Panc1 (cell line): ENCODE results near the gene MINDY4. TPM values are rescaled to one million over a fixed set of nuclear protein-coding genes. Genes with fewer than 3 reads are reported as not detected.

Source experiments
- ATAC-seq: fragments of 200-7000 bp; cut with Tn5 transposase; 2 replicates; pipeline ENCODE4 v1.9.1; 2020; ENCODE audit warnings: mild to moderate bottlenecking, moderate library complexity
- BruUV-seq: library from RNA; stranded (reverse); fragments of 400-500 nt; replicated peaks from 2 replicates; lab custom pipeline; 2021; lab: Mats Ljungman, UMichigan
- CTCF ChIA-PET: fragments of 300-600 bp; sonication (Branson Sonifier 250); formaldehyde crosslinking; loops from one replicate; lab custom pipeline; 2022; ENCODE audit warnings: antibody characterized with exemption; lab: Charles Lee
- POLR2A ChIA-PET: fragments of 300-600 bp; sonication (Branson Sonifier 250); formaldehyde crosslinking; loops from one replicate; lab custom pipeline; 2022; ENCODE audit warnings: antibody characterized with exemption; lab: Charles Lee
- DNase-seq: peaks from one replicate; pipeline ENCODE4 v3.0.0-alpha.2; 2010; ENCODE audit warnings: low read depth, low spot score
- H3K27ac ChIP-seq: 2 replicates; pipeline ENCODE4 v1.5.1; 2011; ENCODE audit warnings: mild to moderate bottlenecking, low read length, inconsistent platforms
- H3K27me3 ChIP-seq: fragments of 200-500 bp; sonication (Bioruptor generic); 2 replicates; pipeline ENCODE4 v1.6.0; 2014; ENCODE audit warnings: low read length, inconsistent platforms; ENCODE audit not compliant: control insufficient read depth, insufficient read depth
- H3K36me3 ChIP-seq: fragments of 200-500 bp; sonication (Bioruptor generic); 2 replicates; pipeline ENCODE4 v1.5.1; 2014; ENCODE audit warnings: inconsistent platforms, mild to moderate bottlenecking, low read length, moderate library complexity; ENCODE audit not compliant: control insufficient read depth, insufficient read depth
- H3K4me1 ChIP-seq: 2 replicates; pipeline ENCODE4 v1.5.1; 2011; ENCODE audit warnings: inconsistent platforms, mild to moderate bottlenecking, low read length, moderate library complexity; ENCODE audit not compliant: control insufficient read depth, insufficient read depth
- H3K4me3 ChIP-seq, 2 experiments: 2 replicates each; pipeline ENCODE4 v1.5.1; 2011 to 2012; ENCODE audit warnings: low read depth in 2 of 2, low read length in 2 of 2, mild to moderate bottlenecking in 2 of 2, inconsistent platforms in 1 of 2, moderate library complexity in 1 of 2
- H3K9me3 ChIP-seq: fragments of 200-500 bp; sonication (Bioruptor generic); 2 replicates; pipeline ENCODE4 v1.5.1; 2014; ENCODE audit warnings: low read depth, mild to moderate bottlenecking, inconsistent platforms, low read length, moderate library complexity; ENCODE audit not compliant: control insufficient read depth, insufficient read depth
- POLR2AphosphoS5 ChIP-seq: IDR thresholded peaks from 2 replicates; pipeline ENCODE4 v1.6.1; 2012; ENCODE audit warnings: mild to moderate bottlenecking, low read depth, low read length, moderate library complexity
- SIN3A ChIP-seq: IDR thresholded peaks from 2 replicates; pipeline ENCODE4 v1.6.1; 2012; ENCODE audit warnings: low read depth, mild to moderate bottlenecking, low read length, moderate library complexity, borderline replicate concordance; ENCODE audit not compliant: insufficient read depth
- TCF7L2 ChIP-seq: IDR thresholded peaks from 2 replicates; pipeline ENCODE4 v1.6.1; 2011; ENCODE audit warnings: mild to moderate bottlenecking, low read depth, low read length, inconsistent platforms
- in situ Hi-C: cut with HindIII; loops from 2 replicates; pipeline ENCODE4 v1.10.0; 2016; ENCODE audit warnings: low sequenced_read_pairs, low pct_unique_long_range_greater_than_20kb
- intact Hi-C: fragments of 100-400 bp; cut with micrococcal nuclease; formaldehyde crosslinking; loops from one replicate; pipeline ENCODE4 v1.10.0; 2022; ENCODE audit not compliant: unreplicated experiment
- total RNA-seq: library from RNA; stranded (reverse); gene quantifications from one replicate; pipeline ENCODE4 v1.2.1, GENCODE V29; 2021; ENCODE audit not compliant: unreplicated experiment
- TF ChIP-seq, protein P1 (sequence below), 2 experiments: IDR thresholded peaks; 2 replicates each; pipeline ENCODE4 v1.6.1; 2011 to 2012; ENCODE audit warnings: low read depth in 2 of 2, control low read depth in 1 of 2, low read length in 1 of 2, mild to moderate bottlenecking in 1 of 2, moderate library complexity in 1 of 2; ENCODE audit not compliant: insufficient read depth in 1 of 2
- TF ChIP-seq, protein P2 (sequence below): fragments of 450-650 bp; IDR thresholded peaks from 2 replicates; pipeline ENCODE4 v1.5.1; 2017; ENCODE audit warnings: mild to moderate bottlenecking

MINDY4 gene
- total RNA-seq, 1 experiment from 2014 or later: 6.2 TPM

DNA sequence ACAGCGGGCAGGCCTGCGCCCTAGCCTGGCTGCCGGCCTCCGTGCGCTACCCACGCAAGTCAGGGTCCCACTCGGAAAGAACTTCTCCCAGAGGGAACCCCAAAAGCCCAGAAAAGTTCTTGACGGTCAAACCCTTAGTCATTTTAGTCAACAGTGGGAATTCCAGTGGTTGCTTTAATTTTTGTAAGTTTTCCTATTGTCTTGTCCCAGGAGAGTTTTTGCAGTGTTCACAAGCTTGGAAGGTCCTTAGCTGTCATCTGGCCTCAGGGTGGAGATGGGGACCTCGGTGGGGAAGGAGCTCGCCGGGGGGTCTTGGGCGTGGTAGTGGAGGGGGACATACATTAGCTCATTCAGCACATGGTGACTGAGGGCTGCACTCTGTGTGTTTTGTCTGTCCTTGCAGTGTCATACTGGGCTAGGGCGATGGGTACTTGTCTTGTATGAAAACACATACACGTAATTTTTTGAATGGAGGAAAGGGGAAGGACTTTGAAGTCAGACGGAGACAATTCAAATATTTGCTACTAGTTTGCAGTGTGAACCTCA lies 736 bp downstream of the MINDY4 start:
- intact Hi-C loops (no loop called here), in situ Hi-C loops (no loop called here)
- CTCF ChIA-PET: no interaction called here
- H3K27ac ChIP-seq: peak overlapping the region; percentile 73
- POLR2A ChIA-PET: interaction anchor here (0.7 kb wide), 1 partner anchor 201 kb away, joined by 12 read pairs; no protein-coding TSS in a partner anchor
- TF ChIP-seq TCF7L2 (no peak), POLR2AphosphoS5 (no peak), SIN3A (no peak)
- TF ChIP-seq, protein P1, sequence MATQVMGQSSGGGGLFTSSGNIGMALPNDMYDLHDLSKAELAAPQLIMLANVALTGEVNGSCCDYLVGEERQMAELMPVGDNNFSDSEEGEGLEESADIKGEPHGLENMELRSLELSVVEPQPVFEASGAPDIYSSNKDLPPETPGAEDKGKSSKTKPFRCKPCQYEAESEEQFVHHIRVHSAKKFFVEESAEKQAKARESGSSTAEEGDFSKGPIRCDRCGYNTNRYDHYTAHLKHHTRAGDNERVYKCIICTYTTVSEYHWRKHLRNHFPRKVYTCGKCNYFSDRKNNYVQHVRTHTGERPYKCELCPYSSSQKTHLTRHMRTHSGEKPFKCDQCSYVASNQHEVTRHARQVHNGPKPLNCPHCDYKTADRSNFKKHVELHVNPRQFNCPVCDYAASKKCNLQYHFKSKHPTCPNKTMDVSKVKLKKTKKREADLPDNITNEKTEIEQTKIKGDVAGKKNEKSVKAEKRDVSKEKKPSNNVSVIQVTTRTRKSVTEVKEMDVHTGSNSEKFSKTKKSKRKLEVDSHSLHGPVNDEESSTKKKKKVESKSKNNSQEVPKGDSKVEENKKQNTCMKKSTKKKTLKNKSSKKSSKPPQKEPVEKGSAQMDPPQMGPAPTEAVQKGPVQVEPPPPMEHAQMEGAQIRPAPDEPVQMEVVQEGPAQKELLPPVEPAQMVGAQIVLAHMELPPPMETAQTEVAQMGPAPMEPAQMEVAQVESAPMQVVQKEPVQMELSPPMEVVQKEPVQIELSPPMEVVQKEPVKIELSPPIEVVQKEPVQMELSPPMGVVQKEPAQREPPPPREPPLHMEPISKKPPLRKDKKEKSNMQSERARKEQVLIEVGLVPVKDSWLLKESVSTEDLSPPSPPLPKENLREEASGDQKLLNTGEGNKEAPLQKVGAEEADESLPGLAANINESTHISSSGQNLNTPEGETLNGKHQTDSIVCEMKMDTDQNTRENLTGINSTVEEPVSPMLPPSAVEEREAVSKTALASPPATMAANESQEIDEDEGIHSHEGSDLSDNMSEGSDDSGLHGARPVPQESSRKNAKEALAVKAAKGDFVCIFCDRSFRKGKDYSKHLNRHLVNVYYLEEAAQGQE (IDR thresholded peaks at IDR 0.05; ENCODE audit: insufficient read depth in 1 of 2, low read depth in 2 of 2, low read length in 1 of 2): no peak
- TF ChIP-seq, protein P2, sequence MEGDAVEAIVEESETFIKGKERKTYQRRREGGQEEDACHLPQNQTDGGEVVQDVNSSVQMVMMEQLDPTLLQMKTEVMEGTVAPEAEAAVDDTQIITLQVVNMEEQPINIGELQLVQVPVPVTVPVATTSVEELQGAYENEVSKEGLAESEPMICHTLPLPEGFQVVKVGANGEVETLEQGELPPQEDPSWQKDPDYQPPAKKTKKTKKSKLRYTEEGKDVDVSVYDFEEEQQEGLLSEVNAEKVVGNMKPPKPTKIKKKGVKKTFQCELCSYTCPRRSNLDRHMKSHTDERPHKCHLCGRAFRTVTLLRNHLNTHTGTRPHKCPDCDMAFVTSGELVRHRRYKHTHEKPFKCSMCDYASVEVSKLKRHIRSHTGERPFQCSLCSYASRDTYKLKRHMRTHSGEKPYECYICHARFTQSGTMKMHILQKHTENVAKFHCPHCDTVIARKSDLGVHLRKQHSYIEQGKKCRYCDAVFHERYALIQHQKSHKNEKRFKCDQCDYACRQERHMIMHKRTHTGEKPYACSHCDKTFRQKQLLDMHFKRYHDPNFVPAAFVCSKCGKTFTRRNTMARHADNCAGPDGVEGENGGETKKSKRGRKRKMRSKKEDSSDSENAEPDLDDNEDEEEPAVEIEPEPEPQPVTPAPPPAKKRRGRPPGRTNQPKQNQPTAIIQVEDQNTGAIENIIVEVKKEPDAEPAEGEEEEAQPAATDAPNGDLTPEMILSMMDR: no peak
- DNase-seq: no peak
- peaks cover 8% of the 10 kb centered on the region for H3K4me1 ChIP-seq
- no peaks in the 10 kb centered on the region; the same call in 1 of the 2 replicates for H3K36me3 ChIP-seq
- H3K9me3 ChIP-seq: no peaks in the 10 kb centered on the region
- ATAC-seq: no peak; the same call in 1 of the 2 replicates
- TSS peak; percentile 77 for BruUV-seq
- H3K4me3 ChIP-seq: peak overlapping the region; percentile 70 to 75
- H3K27me3 ChIP-seq: no peaks in the 10 kb centered on the region

DNA sequence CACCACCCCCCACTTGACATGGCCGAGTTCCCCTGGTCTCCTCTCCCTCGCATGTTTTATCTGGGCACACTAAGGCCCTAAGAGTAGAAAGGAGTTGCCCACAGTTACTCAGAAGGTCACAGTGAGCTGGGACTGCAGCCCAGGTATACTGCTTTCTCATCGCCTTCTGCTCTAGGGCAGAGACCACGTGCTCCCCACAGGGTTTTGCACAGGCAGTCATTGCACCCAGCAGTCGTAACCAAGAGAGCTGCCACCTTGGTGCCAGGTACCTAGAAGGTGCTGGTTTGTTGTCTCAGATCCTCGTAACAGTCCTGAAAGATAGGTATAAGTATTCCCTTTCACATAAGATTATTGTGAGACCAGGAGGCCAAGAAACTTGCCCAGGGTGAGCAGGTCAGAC lies 1.8 kb downstream of the MINDY4 start:
- CTCF ChIA-PET: no interaction called here
- ATAC-seq (no peak), DNase-seq (no peak)
- Histone ChIP-seq H3K4me1 (peaks cover 8% of the 10 kb centered on the region), H3K4me3 (no peak overlapping the region), H3K27me3 (no peaks in the 10 kb centered on the region), H3K36me3 (no peaks in the 10 kb centered on the region; the same call in 1 of the 2 replicates), H3K27ac (no peak overlapping the region), H3K9me3 (no peaks in the 10 kb centered on the region)
- intact Hi-C loops (no loop called here), in situ Hi-C loops (no loop called here)
- BruUV-seq: no TSS peak
- TF ChIP-seq, protein P1 (IDR thresholded peaks at IDR 0.05; ENCODE audit: insufficient read depth in 1 of 2, low read depth in 2 of 2, low read length in 1 of 2): no peak
- TF ChIP-seq, protein P2: no peak
- TF ChIP-seq TCF7L2: no peak
- no peak for TF ChIP-seq SIN3A
- TF ChIP-seq POLR2AphosphoS5: no peak
- POLR2A ChIA-PET: no interaction called here
